Measurements from ENCODE around the gene IL17RD. TPM values are rescaled to one million over a fixed set of nuclear protein-coding genes. Genes with fewer than 3 reads are reported as not detected.

IL17RD gene
- polyA plus RNA-seq, 3 donors, result 50.0 to 55.1 (median 53.1) TPM

DNA sequence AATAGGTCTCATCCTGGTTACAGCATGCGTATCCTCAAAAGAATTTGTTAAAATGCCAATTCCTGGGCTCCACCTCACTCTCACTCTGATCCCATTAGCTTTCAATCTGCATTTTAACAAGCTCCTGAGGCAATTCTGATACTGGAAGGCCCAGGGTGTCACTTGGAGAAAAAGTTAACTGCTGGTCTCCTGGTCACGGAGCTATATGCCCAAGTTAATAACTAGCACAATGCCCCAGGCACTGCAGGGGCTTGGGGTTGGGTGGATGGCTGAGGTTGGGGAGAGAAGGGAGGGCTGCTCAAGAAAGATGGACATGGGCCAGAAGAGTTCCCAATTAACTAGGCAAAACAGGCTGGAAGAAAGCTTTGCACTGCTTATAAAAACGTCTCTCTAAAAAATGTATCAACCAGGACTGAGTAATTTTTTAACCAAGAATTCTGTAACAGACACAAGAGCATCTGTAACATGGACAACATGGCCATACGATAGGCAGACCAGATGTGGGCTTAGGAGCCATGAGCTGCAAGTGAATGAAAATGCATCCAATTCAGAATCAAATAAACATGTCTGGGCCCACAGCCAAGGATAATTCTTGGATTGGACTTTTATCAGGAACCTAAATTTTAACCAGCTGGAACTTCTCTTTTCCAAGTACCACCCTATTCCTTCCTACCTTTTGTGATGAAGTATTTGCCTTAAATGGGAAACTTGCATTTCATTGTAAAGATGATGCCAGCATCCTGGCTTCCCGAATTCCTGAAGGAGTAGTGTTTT, 4.2 kb downstream of the IL17RD start:
- no peak for DNase-seq

DNA sequence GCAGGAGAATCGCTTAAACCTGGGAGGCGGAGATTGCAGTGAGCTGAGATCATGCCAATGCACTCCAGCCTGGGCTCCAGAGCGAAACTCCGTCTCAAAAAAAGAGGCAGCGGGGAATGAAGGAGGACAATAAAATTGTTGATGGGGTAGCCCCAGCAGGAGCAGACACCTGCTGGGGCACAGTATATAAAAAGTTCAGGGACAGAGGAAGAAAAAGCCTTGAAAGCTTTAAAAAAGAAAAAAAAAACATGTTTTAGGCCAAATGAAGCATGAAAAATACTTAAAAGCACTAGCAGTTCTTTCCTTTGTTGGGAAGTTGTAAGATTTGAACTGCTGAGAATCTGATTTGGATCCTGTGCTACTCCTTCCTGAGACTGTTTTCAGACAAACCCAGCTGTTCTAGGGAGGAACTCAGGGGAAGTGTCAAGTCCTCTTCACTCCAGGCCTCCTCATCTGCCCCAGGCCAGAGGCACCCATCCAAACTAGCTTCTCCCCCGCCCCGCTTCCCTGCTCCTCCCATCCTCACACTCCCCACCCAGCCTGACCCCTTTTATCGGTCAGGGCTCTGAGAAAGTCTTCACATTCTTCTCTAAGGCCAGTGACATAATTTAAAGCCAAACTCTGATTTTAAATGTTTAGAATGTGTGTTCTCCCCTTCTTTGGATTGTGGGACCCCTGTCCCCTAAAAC, 4.9 kb downstream of the IL17RD start:
- no peak for DNase-seq

DNA sequence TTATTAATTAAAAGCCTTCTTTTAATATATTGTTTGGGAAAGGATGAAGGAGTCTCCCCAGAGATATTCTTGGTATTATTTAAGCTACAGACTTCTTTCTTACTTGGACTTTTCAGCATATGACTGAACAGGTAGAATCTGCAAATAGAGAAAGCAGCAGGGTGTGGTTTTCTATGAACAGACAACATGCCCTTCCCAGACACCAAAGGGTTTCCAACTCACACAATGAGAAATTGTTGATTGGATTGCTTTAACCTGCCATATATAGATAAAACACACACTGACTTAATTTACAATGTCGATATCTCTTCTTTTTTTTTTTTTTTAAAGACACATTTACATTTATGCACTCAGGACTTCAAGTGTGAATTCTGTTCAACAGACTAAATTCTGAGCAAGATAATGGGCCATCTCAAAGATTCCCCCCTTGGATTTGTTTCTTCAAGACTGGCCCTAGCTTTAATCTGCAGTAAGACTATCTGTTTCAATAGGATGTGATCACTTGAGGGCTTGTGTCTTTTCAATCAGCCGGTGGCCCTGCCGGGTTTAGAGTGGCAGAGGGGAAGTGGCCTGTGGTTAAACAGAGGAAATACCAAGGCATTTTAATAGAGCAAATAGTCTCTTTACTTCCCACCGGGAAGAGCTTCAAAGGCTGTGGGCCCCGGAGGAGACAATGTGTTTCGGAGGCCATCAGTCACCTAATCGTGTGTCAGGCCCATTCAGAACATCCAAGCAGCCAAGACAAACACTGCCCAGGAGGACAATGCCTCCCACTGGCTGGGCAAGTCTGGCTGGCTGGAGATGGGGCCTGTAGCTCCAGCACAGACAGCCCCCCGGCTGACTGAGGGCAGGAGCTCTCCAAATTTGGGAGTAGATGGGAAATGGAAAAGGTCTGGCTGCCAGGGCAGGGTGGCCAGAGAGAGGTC, 6.1 kb downstream of the IL17RD start:
- no peak for DNase-seq

DNA sequence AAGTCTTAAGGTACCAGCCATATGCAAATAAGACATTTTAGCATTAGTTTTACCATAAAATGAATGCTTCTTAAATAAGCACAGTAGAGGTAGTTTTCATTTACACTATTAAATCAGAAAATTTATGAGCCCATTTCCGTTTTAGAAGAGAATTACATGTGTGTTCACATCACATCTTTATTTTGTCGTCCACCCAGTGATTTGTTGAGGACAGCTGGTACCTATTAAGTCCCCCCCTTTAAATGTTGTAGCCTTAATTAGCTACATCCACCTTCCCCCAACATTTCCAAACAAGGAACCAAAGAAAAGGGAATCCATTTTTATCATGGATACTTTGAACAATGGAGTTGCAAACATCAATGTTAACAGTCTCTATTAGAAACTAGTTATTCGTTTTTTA, 6.8 kb downstream of the IL17RD start:
- DNase-seq, result no peak

DNA sequence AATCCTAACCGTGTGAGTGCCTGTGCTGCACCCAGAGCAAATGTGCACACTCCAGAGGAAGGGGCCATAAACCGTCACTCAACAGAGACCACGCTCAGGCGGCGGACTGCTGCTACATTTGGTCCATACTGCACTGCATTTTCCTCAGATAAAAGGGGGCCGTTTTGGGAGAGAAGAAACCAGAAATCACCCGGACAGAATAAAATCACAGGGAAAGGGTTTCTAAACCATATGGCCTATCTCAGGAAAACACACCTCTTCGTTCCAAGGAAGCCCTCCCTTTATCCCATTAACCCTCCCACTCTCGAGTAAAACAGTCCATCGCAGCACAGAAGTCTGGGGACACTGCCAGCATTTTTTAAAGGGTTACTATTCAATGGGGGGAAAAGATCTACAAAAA, 7.6 kb downstream of the IL17RD start:
- DNase-seq, result no peak

DNA sequence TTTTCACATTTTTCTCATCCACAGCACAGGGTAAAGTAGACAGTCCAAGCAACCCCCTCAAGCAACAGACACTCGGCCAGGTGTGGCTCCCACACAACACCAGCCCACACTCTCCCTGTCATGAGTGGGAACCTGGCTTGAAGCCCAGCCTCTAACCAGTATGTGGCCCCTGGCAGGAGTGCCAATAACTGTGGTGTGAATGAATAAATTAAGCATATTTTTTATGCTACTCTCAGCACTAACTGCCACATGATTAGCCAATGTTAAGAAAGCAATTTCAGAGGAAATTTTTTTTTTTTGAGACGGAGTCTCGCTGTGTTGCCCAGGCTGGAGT, 9.9 kb downstream of the IL17RD start:
- no peak for DNase-seq

DNA sequence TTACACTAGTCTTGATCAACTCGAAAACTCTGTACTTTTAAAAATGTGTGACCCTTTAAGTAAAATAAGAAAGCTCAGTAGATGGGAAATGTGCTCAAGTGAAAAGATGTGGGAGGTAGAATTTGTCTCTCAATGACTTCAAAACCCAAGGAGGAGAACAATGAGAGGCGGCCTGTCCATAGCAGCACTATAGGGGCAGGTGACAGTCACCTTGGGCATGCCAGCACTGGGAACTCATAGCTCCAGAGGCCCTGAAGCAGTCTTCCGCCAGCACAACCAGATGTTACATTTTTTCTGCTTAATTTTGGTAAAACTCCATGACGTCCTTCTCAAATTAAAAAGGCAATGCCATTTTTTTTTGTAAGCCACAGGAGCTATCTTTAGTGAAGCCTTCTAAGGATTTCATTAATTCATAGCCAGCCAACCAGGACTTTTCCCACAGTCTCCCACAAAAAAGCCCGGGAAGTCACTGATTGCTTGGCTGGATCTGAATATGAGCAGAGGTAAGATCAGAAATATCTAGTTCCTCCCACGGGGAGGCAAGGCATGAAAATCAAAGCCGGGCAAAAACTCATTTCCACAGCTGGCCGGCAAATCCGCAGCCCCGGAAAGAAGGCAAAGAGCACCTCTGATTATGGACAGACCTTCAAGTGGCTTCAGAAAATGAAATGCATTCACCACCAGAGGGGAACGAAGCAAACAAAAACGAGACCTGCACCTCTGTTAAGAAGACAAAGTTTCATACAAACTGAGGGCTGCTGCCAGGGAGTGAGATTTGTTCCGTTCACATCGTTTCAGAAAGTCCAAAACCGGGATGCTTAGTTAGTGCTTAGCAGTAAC, 10.5 kb downstream of the IL17RD start:
- no peak for DNase-seq

DNA sequence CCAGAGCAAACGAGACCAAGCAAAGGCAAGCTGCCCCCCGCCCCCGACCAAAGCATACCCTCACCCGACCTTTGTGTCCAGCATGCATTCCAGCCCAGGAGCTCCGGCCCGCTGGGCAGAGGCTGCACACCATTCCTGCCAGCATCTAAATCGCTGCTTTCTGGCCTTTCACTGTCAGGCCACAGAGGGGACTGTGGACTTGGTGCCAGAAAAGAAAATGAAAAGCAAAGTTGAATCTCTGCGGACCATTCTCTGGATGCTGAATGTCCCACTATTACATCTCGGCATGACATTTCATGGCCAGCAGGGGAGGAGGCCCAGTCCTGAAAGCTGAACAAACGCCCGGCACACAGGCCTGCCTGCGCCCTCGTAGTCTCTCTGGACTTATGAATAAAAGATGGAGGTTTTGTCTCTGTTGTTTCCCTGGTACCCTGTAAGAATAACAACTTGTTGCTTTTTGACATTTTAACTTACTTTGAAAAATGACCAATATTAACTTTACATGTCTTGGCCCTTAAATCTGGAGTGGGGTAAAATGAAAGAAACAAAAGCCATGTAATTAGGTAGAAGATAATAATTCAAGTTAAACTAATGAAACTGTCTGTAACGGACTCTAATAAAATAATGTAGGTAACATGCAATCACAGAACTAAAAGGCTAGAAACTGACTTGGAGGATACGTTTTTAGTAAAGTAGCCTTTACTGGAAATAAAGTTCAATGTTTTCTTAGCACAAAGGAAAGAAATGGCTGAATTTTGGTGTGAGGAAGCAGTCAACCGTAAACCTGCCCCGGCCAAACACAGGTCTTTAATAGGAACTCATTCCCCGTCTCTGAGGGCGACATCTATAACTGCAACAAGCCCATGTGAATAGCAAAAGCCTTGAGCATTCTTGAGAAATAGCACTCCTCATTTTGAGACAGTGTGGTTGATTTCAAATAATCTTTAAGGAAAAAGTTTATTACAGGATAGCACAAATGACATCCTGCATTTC, 12.7 kb downstream of the IL17RD start:
- no peak for DNase-seq

DNA sequence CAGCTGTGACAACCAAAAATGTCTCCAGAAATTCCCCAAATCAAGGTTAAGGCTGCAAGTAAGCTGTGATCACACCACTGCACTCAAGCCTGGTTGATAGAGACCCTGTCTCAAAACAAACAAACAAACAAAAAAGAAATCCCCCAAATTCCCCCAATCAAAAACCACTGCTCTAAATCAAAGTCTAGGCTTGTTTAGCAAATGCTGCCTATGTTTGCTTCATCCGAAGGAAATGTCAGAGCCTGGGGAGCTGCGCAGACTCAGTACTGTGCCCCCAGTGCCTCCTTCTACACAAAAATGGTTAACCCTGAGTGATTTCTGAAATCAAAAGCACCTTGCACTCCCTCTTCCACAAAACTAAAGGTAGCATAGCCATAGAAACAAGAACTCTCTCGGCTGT, 13.4 kb downstream of the IL17RD start:
- no peak for DNase-seq

DNA sequence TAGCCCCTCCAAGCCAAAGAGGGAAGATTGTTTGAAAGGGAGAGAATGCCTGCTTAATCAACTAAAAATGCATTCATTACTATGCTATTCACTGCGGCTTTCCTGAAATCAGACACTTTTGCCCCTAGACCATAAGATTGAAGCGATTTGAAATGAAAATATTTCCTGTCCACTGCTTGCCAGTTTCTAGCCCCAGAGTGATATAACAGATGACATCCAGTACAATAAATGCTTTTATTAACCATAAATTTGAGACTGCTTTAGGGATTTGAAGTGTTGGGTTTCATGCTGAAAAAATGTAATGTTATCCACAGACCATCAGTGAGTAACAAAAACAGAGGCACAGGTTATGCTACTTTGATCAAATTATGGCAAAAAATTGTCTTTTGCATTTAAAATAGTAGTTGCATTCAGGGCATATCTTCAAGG, 14.1 kb downstream of the IL17RD start:
- DNase-seq, result no peak

DNA sequence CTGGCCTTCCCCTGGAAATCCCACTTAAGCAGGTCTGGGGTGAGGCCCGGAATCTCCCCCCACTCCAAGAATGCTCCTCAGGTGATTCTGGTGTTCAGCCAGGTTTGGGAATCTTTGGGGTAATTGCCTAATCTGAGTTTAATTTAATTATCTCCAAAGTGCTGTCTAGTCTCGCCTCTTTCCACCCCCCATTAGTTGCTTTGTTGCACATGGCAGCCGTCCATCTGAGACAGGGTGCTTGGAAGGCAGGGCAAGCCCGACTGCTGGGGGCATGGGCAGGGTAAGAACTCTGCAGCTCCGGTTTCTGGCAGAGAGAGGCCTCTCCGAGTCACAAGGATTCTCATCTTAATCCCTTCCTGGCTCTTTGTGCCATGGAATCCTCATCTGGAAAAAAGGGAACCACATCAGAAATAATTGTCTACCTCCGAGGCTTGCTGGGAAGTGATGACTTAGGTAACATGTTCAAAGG, 15.0 kb downstream of the IL17RD start:
- no peak for DNase-seq

DNA sequence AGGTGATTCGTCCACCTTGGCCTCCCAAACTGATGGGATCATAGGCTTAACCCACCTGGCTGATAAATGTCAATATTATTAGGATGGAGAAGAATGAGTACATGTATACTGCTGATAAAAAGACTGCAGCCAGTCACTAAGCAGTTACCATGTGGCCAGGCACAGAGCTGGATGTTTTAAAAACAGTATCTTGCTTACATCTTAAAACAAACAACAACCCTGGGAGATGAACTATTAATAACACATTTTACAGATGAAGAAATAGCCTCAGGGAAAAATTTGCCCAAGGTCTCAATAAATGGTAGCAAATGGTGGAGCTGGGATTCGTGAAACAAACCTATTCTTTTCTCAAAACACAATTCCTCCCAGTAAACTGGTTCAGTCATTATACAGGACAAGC, 18.1 kb downstream of the IL17RD start:
- DNase-seq, result no peak

DNA sequence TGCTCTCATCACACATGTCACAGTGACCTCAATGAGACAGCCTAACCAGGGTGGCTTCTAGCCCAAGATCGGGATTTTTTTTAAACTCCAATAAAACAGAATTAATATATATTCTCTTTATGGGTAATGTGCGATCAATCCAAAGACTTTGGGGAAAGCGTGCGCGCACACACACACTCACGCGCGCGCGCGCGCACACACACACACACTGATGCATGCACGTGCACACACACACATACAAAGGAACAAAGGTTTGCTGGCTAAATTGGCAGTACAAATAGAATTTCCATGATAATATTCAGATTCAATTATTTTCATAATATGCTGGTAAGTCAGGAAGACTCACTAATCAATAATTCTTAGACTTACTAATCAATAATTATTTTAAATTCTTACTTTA, 19.3 kb downstream of the IL17RD start:
- no peak for DNase-seq

DNA sequence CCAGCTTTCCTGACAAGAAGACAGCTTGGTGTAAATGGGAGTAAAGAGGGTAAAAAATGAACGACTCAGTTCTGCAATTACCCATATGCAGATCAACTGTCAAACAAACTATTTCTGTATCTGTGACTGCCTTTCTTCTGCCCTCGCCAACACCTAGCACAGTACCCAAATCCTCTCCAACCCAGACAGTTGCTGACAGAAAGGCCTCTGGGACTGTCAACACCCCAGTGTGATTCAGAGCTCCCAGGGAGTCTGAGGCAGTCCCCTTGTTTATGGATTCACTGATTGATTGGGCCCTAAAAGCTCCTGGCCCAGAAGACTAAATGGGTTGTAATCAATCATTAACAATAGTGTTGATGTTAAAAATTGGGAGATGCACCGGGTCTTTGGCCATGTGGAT, 20.2 kb downstream of the IL17RD start:
- no peak for DNase-seq

DNA sequence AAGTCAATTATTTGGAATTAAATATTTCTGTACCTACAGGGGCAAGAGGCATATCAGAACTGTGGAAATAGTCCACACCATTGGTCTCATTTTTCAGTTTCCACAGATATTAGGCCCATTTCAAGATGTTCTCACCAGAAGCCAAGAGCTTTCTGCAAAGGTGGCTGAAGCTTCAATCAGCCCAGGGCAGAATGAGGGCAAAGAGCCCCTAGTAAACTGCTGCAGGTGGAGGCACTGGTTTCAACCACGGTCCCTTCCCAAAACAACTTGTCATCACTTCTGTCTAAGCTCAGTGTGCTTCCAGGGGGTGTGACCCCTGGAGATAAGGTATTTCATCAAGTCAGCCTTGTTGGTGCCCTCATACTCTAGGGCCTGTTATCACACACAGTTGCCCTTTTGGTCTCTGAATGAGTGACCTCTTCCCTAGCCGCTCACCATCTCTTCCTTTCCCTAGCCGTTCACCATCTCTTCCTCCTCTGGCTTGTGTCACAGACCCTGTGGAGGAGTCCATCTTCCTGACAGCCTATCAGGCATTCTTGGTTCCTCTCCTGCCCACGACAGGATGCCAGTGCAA, 21.2 kb downstream of the IL17RD start:
- DNase-seq, result no peak

DNA sequence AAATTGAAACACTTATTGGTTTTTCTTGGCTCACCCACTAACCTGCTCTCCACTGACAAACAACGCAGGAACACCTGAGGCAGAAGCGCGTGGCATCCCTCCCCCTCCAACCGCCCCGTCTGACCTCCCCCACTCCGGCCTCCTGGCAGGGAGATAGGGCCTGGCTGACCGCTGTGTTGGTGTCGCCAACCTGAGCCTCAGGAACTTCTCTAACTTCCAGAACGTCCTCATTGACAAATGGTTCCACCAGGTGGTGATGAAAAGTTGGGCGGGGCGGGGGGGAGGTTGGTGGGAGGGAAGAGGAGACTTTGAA, 22.8 kb downstream of the IL17RD start:
- DNase-seq, result no peak

DNA sequence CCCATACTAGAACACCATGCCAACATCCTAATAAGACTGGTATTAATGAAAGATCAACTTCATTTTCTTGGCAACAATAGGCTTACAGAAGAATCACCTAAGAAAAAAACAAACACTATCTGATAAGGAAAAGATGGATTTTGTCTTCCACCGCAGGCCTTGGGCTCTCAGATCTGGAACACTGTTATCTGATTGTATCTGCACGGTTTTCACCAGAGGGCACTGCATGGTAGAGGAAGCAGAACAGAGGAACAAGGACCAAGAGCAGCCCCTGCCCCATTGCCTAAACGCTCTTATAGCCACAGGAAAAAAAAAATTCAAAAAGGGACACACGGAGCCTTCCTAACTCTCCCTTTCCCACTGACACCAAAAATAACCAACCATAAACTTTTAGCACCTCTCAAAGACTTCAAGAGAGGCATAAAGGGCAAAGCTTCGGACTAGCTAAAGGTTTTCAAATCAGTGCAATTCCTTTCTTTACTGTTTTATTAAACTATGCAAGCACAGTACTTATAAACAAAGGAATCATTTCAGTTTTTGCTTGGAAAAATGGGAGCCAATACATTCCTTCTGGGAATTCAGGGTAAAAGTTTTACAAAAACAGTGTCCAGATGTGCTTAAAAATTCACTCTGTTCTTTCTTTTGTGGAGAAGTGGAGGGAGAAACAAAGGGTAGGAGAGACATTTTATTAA, 23.3 kb downstream of the IL17RD start:
- no peak for DNase-seq

DNA sequence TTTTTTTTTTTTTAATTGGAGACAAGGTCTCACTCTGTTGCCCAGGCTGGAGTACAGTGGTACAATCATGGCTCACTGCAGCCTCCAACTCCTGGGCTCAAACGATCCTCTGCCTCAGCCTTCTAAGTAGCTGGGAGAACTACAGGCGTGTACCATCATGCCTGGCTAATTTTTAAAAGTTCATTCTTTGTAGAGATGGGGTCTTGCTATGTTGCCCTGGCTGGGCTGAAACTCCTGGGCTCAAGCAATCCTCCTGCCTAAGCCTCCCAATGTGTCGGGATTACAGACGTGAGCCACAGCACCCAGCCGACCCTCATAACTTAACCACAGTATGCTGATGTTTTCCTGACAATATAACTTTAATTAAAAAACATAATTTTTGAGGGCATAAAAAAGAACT, 24.3 kb downstream of the IL17RD start:
- no peak for DNase-seq

DNA sequence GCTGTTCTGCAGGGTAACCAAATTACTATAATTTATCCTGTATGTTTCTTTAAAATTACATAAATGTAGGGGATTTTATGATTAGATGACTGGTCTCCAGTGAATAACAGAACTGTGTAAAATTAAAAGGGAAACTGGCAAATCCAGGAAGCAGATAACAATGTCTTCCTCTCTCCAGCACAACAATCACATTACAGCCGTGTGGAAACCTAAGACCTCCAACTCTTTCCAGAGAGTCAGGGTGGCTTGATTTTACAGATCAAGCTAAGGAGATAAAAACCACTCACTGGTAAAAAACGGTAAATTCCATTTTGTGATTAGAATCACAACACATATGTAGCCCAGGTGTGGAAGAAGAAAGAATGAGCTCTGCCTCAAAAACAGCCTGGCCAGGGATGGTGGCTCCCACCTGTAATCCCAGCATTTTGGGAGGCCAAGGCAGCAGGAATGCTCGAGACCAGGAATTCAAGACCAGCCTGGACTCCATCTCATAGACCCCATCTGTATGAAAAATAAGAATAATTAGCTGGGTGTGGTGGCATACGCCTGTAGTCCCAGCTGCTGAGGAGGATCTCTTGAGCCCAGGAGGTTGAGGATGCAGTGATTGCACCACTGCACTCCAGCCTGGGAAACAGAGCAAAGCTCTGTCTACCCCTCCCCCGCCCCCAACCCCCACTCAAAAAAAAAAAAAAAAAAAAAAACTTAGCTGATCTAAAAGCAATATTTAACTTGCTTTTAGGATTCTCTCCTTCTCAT, 29.0 kb downstream of the IL17RD start:
- DNase-seq, result no peak
